Endodermal cell (in vitro differentiated cells): Measurements from ENCODE around the gene RALGPS1. TPM values are rescaled to one million over a fixed set of nuclear protein-coding genes. Genes with fewer than 3 reads are reported as not detected.
A peak's percentile ranks its signal among the peaks of the same experiment; 100 is the strongest.

Source experiments
- DNase-seq: peaks from one replicate; pipeline ENCODE4 v3.0.0-alpha.2; 2017
- H3K27ac ChIP-seq: 2 replicates; pipeline ENCODE4 v1.5.1; 2013; ENCODE audit warnings: mild to moderate bottlenecking, low read depth, low read length, moderate library complexity
- H3K27me3 ChIP-seq: 2 replicates; pipeline ENCODE4 v1.6.1; 2013; ENCODE audit warnings: mild to moderate bottlenecking, low read length, moderate library complexity; ENCODE audit not compliant: insufficient read depth, control insufficient read depth, poor library complexity, severe bottlenecking
- H3K36me3 ChIP-seq: 2 replicates; pipeline ENCODE4 v1.7.0; 2013; ENCODE audit warnings: mild to moderate bottlenecking, low read length, moderate library complexity; ENCODE audit not compliant: control insufficient read depth, insufficient read depth
- H3K4me1 ChIP-seq: one replicate; pipeline ENCODE4 v1.7.0; 2013; ENCODE audit warnings: low read length; ENCODE audit not compliant: control insufficient read depth, insufficient read depth
- H3K4me3 ChIP-seq: 2 replicates; pipeline ENCODE4 v1.5.1; 2013; ENCODE audit warnings: mild to moderate bottlenecking, low read length, moderate library complexity
- H3K9ac ChIP-seq: 2 replicates; pipeline ENCODE4 v1.6.1; 2013; ENCODE audit warnings: mild to moderate bottlenecking, low read length, moderate library complexity; ENCODE audit not compliant: poor library complexity, severe bottlenecking; ENCODE audit errors: extremely low read depth
- H3K9me3 ChIP-seq: 2 replicates; pipeline ENCODE4 v1.6.1; 2013; ENCODE audit warnings: mild to moderate bottlenecking, low read length, moderate library complexity; ENCODE audit not compliant: control insufficient read depth
- H3K27ac Mint-ChIP-seq: 2 replicates; pipeline ENCODE4 v1.8.0; 2020; ENCODE audit warnings: mixed read lengths
- H3K27me3 Mint-ChIP-seq: 2 replicates; pipeline ENCODE4 v1.8.0; 2021; ENCODE audit warnings: mild to moderate bottlenecking, mixed read lengths; ENCODE audit not compliant: insufficient read depth
- H3K36me3 Mint-ChIP-seq: 2 replicates; pipeline ENCODE4 v1.8.0; 2020; ENCODE audit warnings: low read depth, mixed read lengths
- H3K4me1 Mint-ChIP-seq: 2 replicates; pipeline ENCODE4 v1.8.0; 2020; ENCODE audit warnings: mixed read lengths
- H3K4me3 Mint-ChIP-seq: 2 replicates; pipeline ENCODE4 v1.8.0; 2020; ENCODE audit warnings: mild to moderate bottlenecking, moderate library complexity, mixed read lengths
- H3K9me3 Mint-ChIP-seq: 2 replicates; pipeline ENCODE4 v1.8.0; 2020; ENCODE audit warnings: mild to moderate bottlenecking, mixed read lengths
- WGBS, 2 experiments: methylation state at CpG; one replicate each; pipeline versions ENCODE4 v1.1.5 to v1.1.7; 2013; ENCODE audit warnings: missing lambda C conversion rate in 2 of 2, mixed read lengths in 1 of 2; ENCODE audit not compliant: insufficient coverage in 1 of 2, insufficient read length in 1 of 2; 5-methylcytosine and 5-hydroxymethylcytosine counted together
- total RNA-seq, 2 donors: library from RNA; stranded (reverse); fragmentation: NEBNext Ultra II Directional in 1 of 2; extraction: Animal tissue kit (Norgen Biotek cat#: 25700) in 1 of 2; gene quantifications; 2 replicates in 1 of 2; 3 replicates in 1 of 2; pipeline ENCODE4 v1.2.1, GENCODE V29; 2021
- TF ChIP-seq, protein P1 (sequence below): fragments of 200-600 bp; sonication (generic); conservative IDR thresholded peaks from 2 replicates; pipeline ENCODE4 v1.5.0; 2021; ENCODE audit warnings: antibody characterized with exemption, mild to moderate bottlenecking

The RALGPS1 gene
- total RNA-seq, 2 donors from 2014 or later = 23.3 to 25.0 TPM

DNA sequence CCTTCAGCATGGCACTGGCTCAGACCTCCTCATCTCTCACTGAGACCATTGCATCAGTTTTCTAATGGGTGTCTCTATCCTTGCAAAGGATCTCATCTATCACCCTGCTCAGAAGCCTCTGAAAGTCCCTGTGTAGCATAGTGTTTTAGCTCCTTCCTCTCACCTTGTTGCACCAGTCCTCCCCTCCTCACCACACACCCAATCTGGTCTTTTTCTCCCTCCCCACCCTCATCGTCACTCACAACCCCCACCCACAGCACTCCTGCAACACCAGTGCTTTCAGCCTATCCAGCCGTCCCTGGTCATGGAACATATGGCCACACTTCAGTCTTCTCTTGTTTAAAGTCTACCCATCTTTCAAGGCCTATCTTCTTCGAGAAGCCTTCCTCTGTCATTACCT, 133.4 kb downstream of the RALGPS1 start:
- Histone ChIP-seq H3K9me3 (no peaks in the 10 kb centered on the region), H3K9ac (no peak overlapping the region), H3K27ac (no peak overlapping the region), H3K27me3 (no peaks in the 10 kb centered on the region), H3K36me3 (no peaks in the 10 kb centered on the region), H3K4me3 (no peak overlapping the region), H3K4me1 (no peaks in the 10 kb centered on the region)
- Mint-ChIP-seq H3K4me3 (no peak overlapping the region), H3K27me3 (no peaks in the 10 kb centered on the region), H3K27ac (no peak overlapping the region), H3K36me3 (no peaks in the 10 kb centered on the region), H3K9me3 (no peaks in the 10 kb centered on the region), H3K4me1 (no peaks in the 10 kb centered on the region)
- WGBS, 2 experiments = 91 to 97% methylated on average over 3 of the region's 3 CpGs
- TF ChIP-seq, protein P1, sequence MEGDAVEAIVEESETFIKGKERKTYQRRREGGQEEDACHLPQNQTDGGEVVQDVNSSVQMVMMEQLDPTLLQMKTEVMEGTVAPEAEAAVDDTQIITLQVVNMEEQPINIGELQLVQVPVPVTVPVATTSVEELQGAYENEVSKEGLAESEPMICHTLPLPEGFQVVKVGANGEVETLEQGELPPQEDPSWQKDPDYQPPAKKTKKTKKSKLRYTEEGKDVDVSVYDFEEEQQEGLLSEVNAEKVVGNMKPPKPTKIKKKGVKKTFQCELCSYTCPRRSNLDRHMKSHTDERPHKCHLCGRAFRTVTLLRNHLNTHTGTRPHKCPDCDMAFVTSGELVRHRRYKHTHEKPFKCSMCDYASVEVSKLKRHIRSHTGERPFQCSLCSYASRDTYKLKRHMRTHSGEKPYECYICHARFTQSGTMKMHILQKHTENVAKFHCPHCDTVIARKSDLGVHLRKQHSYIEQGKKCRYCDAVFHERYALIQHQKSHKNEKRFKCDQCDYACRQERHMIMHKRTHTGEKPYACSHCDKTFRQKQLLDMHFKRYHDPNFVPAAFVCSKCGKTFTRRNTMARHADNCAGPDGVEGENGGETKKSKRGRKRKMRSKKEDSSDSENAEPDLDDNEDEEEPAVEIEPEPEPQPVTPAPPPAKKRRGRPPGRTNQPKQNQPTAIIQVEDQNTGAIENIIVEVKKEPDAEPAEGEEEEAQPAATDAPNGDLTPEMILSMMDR = no peak
- DNase-seq = no peak

DNA sequence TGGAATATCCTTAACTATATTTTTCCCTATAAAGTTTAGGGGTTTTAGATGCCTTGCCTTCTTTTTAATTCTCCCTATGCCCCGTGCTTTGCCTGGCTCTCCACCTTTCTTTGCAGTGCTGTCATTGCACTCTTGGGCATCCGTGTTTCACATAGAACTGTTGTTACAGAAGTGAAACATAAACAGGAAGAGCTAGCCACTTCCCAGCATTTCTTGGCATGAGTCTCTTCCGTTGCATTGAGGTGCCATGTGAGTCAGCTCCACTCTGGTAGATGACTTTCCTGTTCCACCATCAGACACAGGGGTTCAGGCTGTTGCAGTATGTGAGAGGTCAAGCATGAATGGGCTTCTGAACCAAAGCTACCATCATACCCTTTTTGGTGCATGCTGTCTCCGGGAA, 134.5 kb downstream of the RALGPS1 start:
- no peak overlapping the region for H3K27ac Mint-ChIP-seq
- no peak overlapping the region for H3K27ac ChIP-seq

DNA sequence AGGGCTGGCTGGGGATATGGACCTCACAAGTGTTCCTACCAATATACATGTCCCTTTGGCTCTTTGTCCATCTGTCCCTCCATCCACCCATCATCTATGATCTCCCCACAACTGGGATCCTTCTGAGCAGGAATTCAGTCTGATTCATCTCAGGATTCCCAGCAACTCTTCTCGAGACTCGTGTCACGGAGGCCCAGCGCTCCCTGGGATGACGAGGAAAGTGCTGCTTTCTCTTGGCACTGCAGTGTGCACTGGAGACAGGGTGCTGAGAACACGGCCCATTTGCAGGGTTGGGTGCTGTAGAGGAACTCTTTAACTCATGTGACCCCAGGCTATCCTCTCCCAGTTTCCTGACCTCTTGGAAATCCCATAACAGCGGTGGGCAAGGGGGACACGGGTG, 135.0 kb downstream of the RALGPS1 start:
- Histone ChIP-seq H3K36me3 (no peaks in the 10 kb centered on the region), H3K4me3 (no peak overlapping the region), H3K4me1 (no peaks in the 10 kb centered on the region), H3K9ac (no peak overlapping the region), H3K27me3 (no peaks in the 10 kb centered on the region), H3K27ac (no peak overlapping the region), H3K9me3 (no peaks in the 10 kb centered on the region)
- Mint-ChIP-seq H3K36me3 (no peaks in the 10 kb centered on the region), H3K4me3 (no peak overlapping the region), H3K27me3 (no peaks in the 10 kb centered on the region), H3K9me3 (no peaks in the 10 kb centered on the region), H3K27ac (peak overlapping the region; percentile 15), H3K4me1 (no peaks in the 10 kb centered on the region)
- WGBS, 2 experiments = 89 to 94% methylated on average over 8 of the region's 8 CpGs
- peak; percentile 33 for DNase-seq
- TF ChIP-seq, protein P1 = no peak

More for the DNA sequence above, 134.5 kb downstream of the RALGPS1 start:
- Mint-ChIP-seq H3K9me3 (no peaks in the 10 kb centered on the region), H3K27me3 (no peaks in the 10 kb centered on the region), H3K4me3 (no peak overlapping the region), H3K4me1 (no peaks in the 10 kb centered on the region), H3K36me3 (no peaks in the 10 kb centered on the region)
- H3K9me3 ChIP-seq = no peaks in the 10 kb centered on the region
- 91 to 93% methylated on average over 3 to 4 of the region's 4 CpGs for WGBS, 2 experiments
- H3K4me1 ChIP-seq = no peaks in the 10 kb centered on the region
- no peak for DNase-seq
- no peaks in the 10 kb centered on the region for H3K36me3 ChIP-seq
- TF ChIP-seq, protein P1 = no peak
- no peaks in the 10 kb centered on the region for H3K27me3 ChIP-seq
- no peak overlapping the region for H3K4me3 ChIP-seq
- H3K9ac ChIP-seq = no peak overlapping the region
